Keratinocyte (primary cell): Measurements from ENCODE around the gene HNRNPA2B1. TPM values are rescaled to one million over a fixed set of nuclear protein-coding genes. Genes with fewer than 3 reads are reported as not detected.
"Not testable (repeated sequence)": the region's sequence is repeated elsewhere in the genome, so short reads cannot be mapped to it uniquely, and the experiment has no call there.

Experiments used
- DNase-seq: peaks from one replicate; pipeline ENCODE4 v3.0.0-alpha.2; 2011; ENCODE audit warnings: low read depth, missing footprints, low spot score
- FAIRE-seq: peaks from 2 replicates; lab custom pipeline; 2011; peaks lifted over from hg19 to GRCh38; lab: Jason Lieb, UNC
- H2AFZ ChIP-seq: 2 replicates; pipeline ENCODE4 v1.6.0; 2012; ENCODE audit warnings: low read length, control low read depth, inconsistent platforms; ENCODE audit not compliant: control insufficient read depth
- H3K27ac ChIP-seq: 2 replicates; pipeline ENCODE4 v1.5.1; 2011; ENCODE audit warnings: low read length; ENCODE audit not compliant: control insufficient read depth, insufficient read depth
- H3K27me3 ChIP-seq: 3 replicates; pipeline ENCODE4 v1.6.0; 2011; ENCODE audit warnings: low read length; ENCODE audit not compliant: control insufficient read depth, insufficient read depth; ENCODE audit errors: extremely low read depth
- H3K36me3 ChIP-seq, 2 experiments: 2 replicates in 1 of 2; 3 replicates in 1 of 2; pipeline ENCODE4 v1.5.1; 2011; ENCODE audit warnings: low read length in 2 of 2, mild to moderate bottlenecking in 1 of 2; ENCODE audit not compliant: control insufficient read depth in 2 of 2, insufficient read depth in 2 of 2; ENCODE audit errors: extremely low read depth in 1 of 2
- H3K4me1 ChIP-seq: 3 replicates; pipeline ENCODE4 v1.5.1; 2011; ENCODE audit warnings: low read length; ENCODE audit not compliant: control insufficient read depth, insufficient read depth; ENCODE audit errors: extremely low read depth
- H3K4me2 ChIP-seq: 3 replicates; pipeline ENCODE4 v1.6.0; 2011; ENCODE audit warnings: low read depth, low read length; ENCODE audit not compliant: control insufficient read depth, insufficient read depth; ENCODE audit errors: extremely low read depth
- H3K4me3 ChIP-seq, 3 experiments: fragments of 200-600 bp in 1 of 3; sonication (generic) in 1 of 3; 2 replicates in 2 of 3; 3 replicates in 1 of 3; pipeline ENCODE4 v1.5.1; 2011 to 2016; ENCODE audit warnings: low read length in 3 of 3, mild to moderate bottlenecking in 3 of 3, control low read depth in 2 of 3, inconsistent platforms in 1 of 3, low read depth in 1 of 3, mixed read lengths in 1 of 3, mixed run types in 1 of 3, moderate library complexity in 1 of 3; ENCODE audit not compliant: control insufficient read depth in 2 of 3, insufficient read depth in 2 of 3; ENCODE audit errors: extremely low read depth in 1 of 3
- H3K79me2 ChIP-seq: 2 replicates; pipeline ENCODE4 v1.6.0; 2012; ENCODE audit warnings: low read length; ENCODE audit not compliant: control insufficient read depth, insufficient read depth
- H3K9ac ChIP-seq: 3 replicates; pipeline ENCODE4 v1.6.0; 2011; ENCODE audit warnings: low read length; ENCODE audit not compliant: control insufficient read depth, insufficient read depth; ENCODE audit errors: extremely low read depth
- H3K9me1 ChIP-seq: 3 replicates; pipeline ENCODE4 v1.6.0; 2011; ENCODE audit warnings: low read length; ENCODE audit not compliant: control insufficient read depth, insufficient read depth; ENCODE audit errors: extremely low read depth
- H3K9me3 ChIP-seq: 2 replicates; pipeline ENCODE4 v1.5.1; 2012; ENCODE audit warnings: low read depth, low read length; ENCODE audit not compliant: control insufficient read depth
- H4K20me1 ChIP-seq: 3 replicates; pipeline ENCODE4 v1.6.0; 2011; ENCODE audit warnings: low read length; ENCODE audit not compliant: control insufficient read depth, insufficient read depth; ENCODE audit errors: extremely low read depth
- CTCF ChIP-seq, 3 experiments: IDR thresholded peaks in 1 of 3; conservative IDR thresholded peaks in 1 of 3; optimal IDR thresholded peaks in 1 of 3; 2 replicates in 2 of 3; 3 replicates in 1 of 3; pipeline versions ENCODE3 to v1.5.1; 2011; ENCODE audit warnings: low read length in 3 of 3, mild to moderate bottlenecking in 3 of 3, moderate library complexity in 2 of 3, control low read depth in 1 of 3, inconsistent platforms in 1 of 3; ENCODE audit not compliant: insufficient read depth in 2 of 3; ENCODE audit errors: extremely low read depth in 1 of 3
- EZH2 ChIP-seq: IDR thresholded peaks from one replicate; pipeline ENCODE4 v1.6.1; 2012; ENCODE audit warnings: inconsistent platforms, mild to moderate bottlenecking, low read length, moderate library complexity
- dilution Hi-C: fragments of 300-500 bp; cut with MboI; formaldehyde crosslinking; loops from one replicate; pipeline ENCODE4 v1.7.0; 2020; ENCODE audit warnings: low sequenced_read_pairs; ENCODE audit not compliant: extremely low pct_ligation_motif_present
- polyA plus RNA-seq, 5 experiments: library from polyadenylated mRNA; depleted of rRNA in 3 of 5; stranded (reverse) in 3 of 5; stranded (forward) in 1 of 5; unstranded in 1 of 5; fragments of >200 nt; gene quantifications; 1 replicate in 1 of 5; 2 replicates in 3 of 5; 3 replicates in 1 of 5; pipeline versions ENCODE4 v1.2.1 to v1.2.3, GENCODE V29; 2011 to 2012; ENCODE audit warnings: missing spikeins in 2 of 5, low read depth in 1 of 5, low replicate concordance in 1 of 5

The HNRNPA2B1 gene
- polyA plus RNA-seq, 1 donor (not counting 4 experiments of a cell fraction or from before 2014, with no cell fraction given), result 511 TPM

GRCh38 chr7:26195182-26195581 is 5.4 kb downstream of the HNRNPA2B1 start:
- no peaks in the 10 kb centered on the region for H3K9me3 ChIP-seq
- no peak overlapping the region for H3K4me3 ChIP-seq
- peaks cover 26 to 69% of the 10 kb centered on the region in 2 experiments for H3K36me3 ChIP-seq
- no peak overlapping the region for H2AFZ ChIP-seq
- no peak overlapping the region for H3K27ac ChIP-seq
- H3K4me2 ChIP-seq, result no peak overlapping the region
- H3K4me1 ChIP-seq, result peaks cover 17% of the 10 kb centered on the region
- H3K9me1 ChIP-seq, result no peaks in the 10 kb centered on the region
- H3K27me3 ChIP-seq, result no peaks in the 10 kb centered on the region
- no peak for DNase-seq
- TF ChIP-seq EZH2 (no peak), CTCF (optimal IDR thresholded peaks at IDR 0.05 in 1 of 3, IDR thresholded peaks at IDR 0.05 in 1 of 3, conservative IDR thresholded peaks at IDR 0.05 in 1 of 3; ENCODE audit: extremely low read depth in 1 of 3, insufficient read depth in 2 of 3, low read length in 3 of 3) (no peak)
- H3K9ac ChIP-seq, result no peak overlapping the region
- H4K20me1 ChIP-seq, result peaks cover 55% of the 10 kb centered on the region
- dilution Hi-C loops, result no loop called here
- FAIRE-seq, result no peak
- peaks cover 89% of the 10 kb centered on the region for H3K79me2 ChIP-seq

- H3K9me1 ChIP-seq, H2AFZ ChIP-seq, DNase-seq, H3K27me3 ChIP-seq, FAIRE-seq, H3K4me3 ChIP-seq, H3K4me2 ChIP-seq, dilution Hi-C loops, H3K27ac ChIP-seq, H3K9ac ChIP-seq, H3K9me3 ChIP-seq: not testable (repeated sequence)
- Histone ChIP-seq H3K36me3 (peaks cover 26 to 70% of the 10 kb centered on the region in 2 experiments), H3K79me2 (peaks cover 84% of the 10 kb centered on the region), H3K4me1 (peaks cover 17% of the 10 kb centered on the region), H4K20me1 (peaks cover 53% of the 10 kb centered on the region)
Measured at GRCh38 chr7:26194764-26195163, 5.8 kb downstream of the HNRNPA2B1 start.
